OCI-LY1 (cell line): ENCODE data around the gene PLEKHA7.

Experiments
- EZH2 ChIP-seq: fragments of 200-600 bp; sonication (generic), shearing (Covaris generic); IDR thresholded peaks from 2 replicates; pipeline ENCODE4 v1.8.0; 2017; ENCODE audit warnings: borderline replicate concordance, mixed run types, mild to moderate bottlenecking, antibody characterized with exemption, low read length, moderate library complexity, mixed read lengths
- TF ChIP-seq, protein P1 (sequence below): fragments of 200-600 bp; sonication (generic), shearing (Covaris generic); IDR thresholded peaks from 2 replicates; pipeline ENCODE4 v1.5.1; 2017; ENCODE audit warnings: mild to moderate bottlenecking, antibody characterized with exemption, low read length, moderate library complexity, mixed read lengths

DNA sequence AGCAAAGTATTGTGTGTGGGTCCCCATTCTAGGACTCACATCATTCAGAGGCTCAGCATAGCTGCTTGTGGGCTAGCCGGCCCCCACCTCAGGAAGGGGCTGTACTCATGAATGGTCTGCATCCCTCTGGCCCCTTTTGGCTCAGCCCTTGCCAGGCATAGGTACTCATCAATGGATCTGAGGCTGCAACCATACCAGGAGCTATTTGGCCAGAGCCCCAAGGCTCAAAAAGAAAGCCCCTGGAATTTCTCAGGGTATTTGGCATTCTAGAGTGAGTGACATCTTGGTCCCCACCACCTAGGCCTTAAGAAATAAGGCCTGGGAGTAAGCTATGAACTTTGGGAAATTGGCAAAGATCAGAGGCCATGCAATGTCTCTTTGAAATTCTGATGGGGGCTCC lies 38.3 kb downstream of the PLEKHA7 start:
- TF ChIP-seq, protein P1, sequence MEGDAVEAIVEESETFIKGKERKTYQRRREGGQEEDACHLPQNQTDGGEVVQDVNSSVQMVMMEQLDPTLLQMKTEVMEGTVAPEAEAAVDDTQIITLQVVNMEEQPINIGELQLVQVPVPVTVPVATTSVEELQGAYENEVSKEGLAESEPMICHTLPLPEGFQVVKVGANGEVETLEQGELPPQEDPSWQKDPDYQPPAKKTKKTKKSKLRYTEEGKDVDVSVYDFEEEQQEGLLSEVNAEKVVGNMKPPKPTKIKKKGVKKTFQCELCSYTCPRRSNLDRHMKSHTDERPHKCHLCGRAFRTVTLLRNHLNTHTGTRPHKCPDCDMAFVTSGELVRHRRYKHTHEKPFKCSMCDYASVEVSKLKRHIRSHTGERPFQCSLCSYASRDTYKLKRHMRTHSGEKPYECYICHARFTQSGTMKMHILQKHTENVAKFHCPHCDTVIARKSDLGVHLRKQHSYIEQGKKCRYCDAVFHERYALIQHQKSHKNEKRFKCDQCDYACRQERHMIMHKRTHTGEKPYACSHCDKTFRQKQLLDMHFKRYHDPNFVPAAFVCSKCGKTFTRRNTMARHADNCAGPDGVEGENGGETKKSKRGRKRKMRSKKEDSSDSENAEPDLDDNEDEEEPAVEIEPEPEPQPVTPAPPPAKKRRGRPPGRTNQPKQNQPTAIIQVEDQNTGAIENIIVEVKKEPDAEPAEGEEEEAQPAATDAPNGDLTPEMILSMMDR: no peak
- no peak for TF ChIP-seq EZH2
